MM.1S (cell line): ENCODE measurements around the gene RXRA.

Source experiments
- EZH2 ChIP-seq: fragments of 300-600 bp; sonication (generic); optimal IDR thresholded peaks from 2 replicates; pipeline ENCODE3; 2017; ENCODE audit warnings: low read depth, mild to moderate bottlenecking, antibody characterized with exemption, low read length, mixed read lengths
- EZH2phosphoT487 ChIP-seq: fragments of 300-600 bp; sonication (generic); IDR thresholded peaks from 2 replicates; pipeline ENCODE4 v1.6.1; 2018; ENCODE audit warnings: antibody characterized with exemption, low read length
- TF ChIP-seq, protein P1 (sequence below): fragments of 300-600 bp; sonication (generic); IDR thresholded peaks from 2 replicates; pipeline ENCODE4 v1.5.1; 2016; ENCODE audit warnings: antibody characterized with exemption, low read length, mixed read lengths

GRCh38 chr9:134278286-134278685 lies 48.0 kb upstream of the RXRA start:
- TF ChIP-seq, protein P1, sequence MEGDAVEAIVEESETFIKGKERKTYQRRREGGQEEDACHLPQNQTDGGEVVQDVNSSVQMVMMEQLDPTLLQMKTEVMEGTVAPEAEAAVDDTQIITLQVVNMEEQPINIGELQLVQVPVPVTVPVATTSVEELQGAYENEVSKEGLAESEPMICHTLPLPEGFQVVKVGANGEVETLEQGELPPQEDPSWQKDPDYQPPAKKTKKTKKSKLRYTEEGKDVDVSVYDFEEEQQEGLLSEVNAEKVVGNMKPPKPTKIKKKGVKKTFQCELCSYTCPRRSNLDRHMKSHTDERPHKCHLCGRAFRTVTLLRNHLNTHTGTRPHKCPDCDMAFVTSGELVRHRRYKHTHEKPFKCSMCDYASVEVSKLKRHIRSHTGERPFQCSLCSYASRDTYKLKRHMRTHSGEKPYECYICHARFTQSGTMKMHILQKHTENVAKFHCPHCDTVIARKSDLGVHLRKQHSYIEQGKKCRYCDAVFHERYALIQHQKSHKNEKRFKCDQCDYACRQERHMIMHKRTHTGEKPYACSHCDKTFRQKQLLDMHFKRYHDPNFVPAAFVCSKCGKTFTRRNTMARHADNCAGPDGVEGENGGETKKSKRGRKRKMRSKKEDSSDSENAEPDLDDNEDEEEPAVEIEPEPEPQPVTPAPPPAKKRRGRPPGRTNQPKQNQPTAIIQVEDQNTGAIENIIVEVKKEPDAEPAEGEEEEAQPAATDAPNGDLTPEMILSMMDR, result no peak
- TF ChIP-seq EZH2, result no peak
- no peak for TF ChIP-seq EZH2phosphoT487
